K562 (cell line): ENCODE measurements around the gene SHROOM3. TPM values are rescaled to one million over a fixed set of nuclear protein-coding genes. Genes with fewer than 3 reads are reported as not detected.

Experiments used
- ATAC-seq: fragments of 200-7000 bp; cut with Tn5 transposase; 3 replicates; pipeline ENCODE4 v1.9.1; 2020; ENCODE audit warnings: moderate library complexity
- BruUV-seq: library from RNA; stranded (reverse); fragments of 400-500 nt; replicated peaks from 2 replicates; lab custom pipeline; 2021; lab: Mats Ljungman, UMichigan
- CTCF ChIA-PET: fragments of 300-600 bp; formaldehyde crosslinking; extraction: SDS; loops from one replicate; lab custom pipeline; 2021; ENCODE audit warnings: low intra/inter-chr PET ratio; lab: Yijun Ruan, JAX
- POLR2A ChIA-PET: fragments of 300-600, 350-650 bp; sonication (Branson Sonifier 250); formaldehyde crosslinking; extraction: SDS; loops from one replicate; lab custom pipeline; 2021; ENCODE audit warnings: antibody characterized with exemption, inconsistent platforms; lab: Yijun Ruan, JAX
- DNase-seq, 4 experiments: peaks; one replicate each; pipeline versions ENCODE4 v3.0.0 to v3.0.0-alpha.2; 2011 to 2018; ENCODE audit warnings: low spot score in 3 of 4, mixed read lengths in 3 of 4; ENCODE audit errors: extremely low read depth in 1 of 4
- FAIRE-seq: peaks from 2 replicates; lab custom pipeline; 2011; peaks lifted over from hg19 to GRCh38; lab: Jason Lieb, UNC
- H2AFZ ChIP-seq: 2 replicates; pipeline ENCODE4 v1.6.0; 2011; ENCODE audit warnings: low read depth, low read length, control low read depth, inconsistent platforms
- H3K27ac ChIP-seq: fragments of 200-600 bp; 3 replicates; pipeline ENCODE4 v1.8.0; 2011; ENCODE audit warnings: low read depth, mild to moderate bottlenecking, control low read depth, inconsistent platforms, low read length, moderate library complexity, mixed read lengths; ENCODE audit errors: extremely low read depth
- H3K27me3 ChIP-seq, 2 experiments: fragments of 300-600 bp in 1 of 2; 2 replicates in 1 of 2; 3 replicates in 1 of 2; pipeline versions ENCODE4 v1.6.0 to v1.8.0; 2011; ENCODE audit warnings: inconsistent platforms in 2 of 2, low read length in 2 of 2, mild to moderate bottlenecking in 1 of 2, mixed read lengths in 1 of 2, moderate library complexity in 1 of 2; ENCODE audit not compliant: control insufficient read depth in 2 of 2, insufficient read depth in 2 of 2
- H3K36me3 ChIP-seq: fragments of 300-600 bp; 3 replicates; pipeline ENCODE4 v1.8.0; 2011; ENCODE audit warnings: mild to moderate bottlenecking, low read length, inconsistent platforms; ENCODE audit not compliant: control insufficient read depth, insufficient read depth
- H3K4me1 ChIP-seq, 2 experiments: fragments of 200-600 bp in 1 of 2; replicated peaks in 1 of 2; 2 replicates in 1 of 2; 3 replicates in 1 of 2; pipeline versions ENCODE4 v1.5.1 to v1.8.0; 2011; ENCODE audit warnings: inconsistent platforms in 2 of 2, low read length in 2 of 2, mild to moderate bottlenecking in 1 of 2, mixed read lengths in 1 of 2, moderate library complexity in 1 of 2; ENCODE audit not compliant: control insufficient read depth in 2 of 2, insufficient read depth in 2 of 2
- H3K4me2 ChIP-seq: 2 replicates; pipeline ENCODE4 v1.6.1; 2011; ENCODE audit warnings: low read length, control low read depth, inconsistent platforms, mixed read lengths; ENCODE audit not compliant: insufficient read depth
- H3K4me3 ChIP-seq: fragments of 200-600 bp; sonication (generic), shearing (Covaris generic); 2 replicates; pipeline ENCODE4 v1.5.1; 2016; ENCODE audit warnings: control low read depth, inconsistent platforms
- H3K79me2 ChIP-seq: fragments of 200-600 bp; 3 replicates; pipeline ENCODE4 v1.8.0; 2011; ENCODE audit warnings: low read length, inconsistent platforms; ENCODE audit not compliant: control insufficient read depth, insufficient read depth
- H3K9ac ChIP-seq, 2 experiments: 2 replicates each; pipeline versions ENCODE4 v1.6.0 to v1.6.1; 2011; ENCODE audit warnings: low read depth in 2 of 2, low read length in 2 of 2, control low read depth in 1 of 2, inconsistent platforms in 1 of 2, mild to moderate bottlenecking in 1 of 2, mixed read lengths in 1 of 2; ENCODE audit not compliant: insufficient read depth in 1 of 2
- H3K9me1 ChIP-seq: one replicate; pipeline ENCODE4 v1.6.0; 2011; ENCODE audit warnings: inconsistent platforms, mild to moderate bottlenecking, low read length, moderate library complexity; ENCODE audit not compliant: control insufficient read depth, insufficient read depth
- H3K9me3 ChIP-seq: replicated peaks from 2 replicates; pipeline ENCODE4 v1.5.1; 2011; ENCODE audit warnings: low read depth, low read length, inconsistent platforms; ENCODE audit not compliant: control insufficient read depth, insufficient read depth
- H4K20me1 ChIP-seq: replicated peaks from 2 replicates; pipeline ENCODE4 v1.6.1; 2011; ENCODE audit warnings: low read length, inconsistent platforms, mixed read lengths; ENCODE audit not compliant: control insufficient read depth, insufficient read depth
- ETV5 ChIP-seq: sonication (generic); formaldehyde crosslinking; IDR thresholded peaks from 2 replicates; pipeline ENCODE4 v1.4.0; 2020; ENCODE audit warnings: low read depth, mild to moderate bottlenecking, missing genetic modification reagents
- KAT7 ChIP-seq: sonication (generic); formaldehyde crosslinking; IDR thresholded peaks from 2 replicates; pipeline ENCODE4 v1.8.0; 2022; ENCODE audit warnings: missing genetic modification reagents, mild to moderate bottlenecking, borderline replicate concordance
- MXI1 ChIP-seq: IDR thresholded peaks from 2 replicates; pipeline ENCODE4 v1.6.1; 2011; ENCODE audit warnings: low read depth, mild to moderate bottlenecking, improper control_type of control experiment, low read length
- SMAD3 ChIP-seq: fragments of 450-650 bp; formaldehyde crosslinking; conservative IDR thresholded peaks from 2 replicates; pipeline ENCODE4 v1.4.0; 2020; ENCODE audit warnings: mild to moderate bottlenecking
- ZNF174 ChIP-seq: fragments of 250-450 bp; sonication (Bioruptor Pico); IDR thresholded peaks from 2 replicates; pipeline ENCODE4 v1.4.0; 2020; ENCODE audit warnings: mild to moderate bottlenecking
- ZNF76 ChIP-seq: fragments of 250-450 bp; sonication (Bioruptor Pico); IDR thresholded peaks from 2 replicates; pipeline ENCODE4 v1.4.0; 2020; ENCODE audit warnings: mild to moderate bottlenecking, moderate library complexity, borderline replicate concordance
- WGBS: fragments of 100-300 bp; shearing (Covaris generic); methylation state at CpG from one replicate; pipeline ENCODE4 v1.1.6; 2016; ENCODE audit warnings: low coverage, mixed read lengths; ENCODE audit not compliant: insufficient coverage; ENCODE audit errors: missing lambda C conversion rate; 5-methylcytosine and 5-hydroxymethylcytosine counted together
- in situ Hi-C: fragments of 300-500 bp; cut with MboI; formaldehyde crosslinking; loops from 4 replicates; pipeline ENCODE4 v1.15.0; 2018; ENCODE audit warnings: inconsistent platforms, mixed read lengths
- intact Hi-C: fragments of 100-400 bp; cut with micrococcal nuclease; formaldehyde crosslinking; loops from 2 replicates; pipeline ENCODE4 v1.14.2; 2022
- polyA plus RNA-seq, 8 experiments: library from polyadenylated mRNA; depleted of rRNA in 4 of 8; stranded (reverse) in 5 of 8; unstranded in 3 of 8; fragments of >200 nt; fragmentation: Nextera tagmentation in 2 of 8; fragmentation: Illumina TruSeq in 1 of 8; extraction: Ambion mirVana in 2 of 8; extraction: Trizol in 1 of 8; gene quantifications; 2 replicates each; pipeline versions ENCODE4 v1.2.1 to v1.2.3, GENCODE V29; 2011 to 2014; ENCODE audit warnings: inconsistent platforms in 1 of 8, missing spikeins in 1 of 8
- total RNA-seq, 7 experiments: library from RNA; depleted of rRNA in 6 of 7; stranded (reverse); fragments of >200 nt in 6 of 7; fragmentation: Illumina TruSeq in 2 of 7; extraction: Trizol in 2 of 7; gene quantifications; 2 replicates each; pipeline versions ENCODE4 v1.2.1 to v1.2.3, GENCODE V29; 2011 to 2021; ENCODE audit warnings: low replicate concordance in 1 of 7
- TF ChIP-seq, protein P1 (sequence below): fragments of 250-450 bp; sonication (Bioruptor Pico); IDR thresholded peaks from 2 replicates; pipeline ENCODE4 v1.4.0; 2020; ENCODE audit warnings: borderline replicate concordance
- TF ChIP-seq, protein P2 (sequence below): fragments of 450-650 bp; IDR thresholded peaks from 2 replicates; pipeline ENCODE4 v1.6.1; 2016; ENCODE audit warnings: low read depth, mild to moderate bottlenecking, moderate library complexity
- TF ChIP-seq, protein P3 (sequence below): fragments of 450-650 bp; formaldehyde crosslinking; IDR thresholded peaks from 2 replicates; pipeline ENCODE4 v1.4.0; 2022; ENCODE audit warnings: missing genetic modification characterization
- TF ChIP-seq, protein P4 (sequence below): fragments of 250-450 bp; sonication (Bioruptor Pico); IDR thresholded peaks from 2 replicates; pipeline ENCODE4 v1.8.0; 2022; ENCODE audit warnings: moderate library complexity, mild to moderate bottlenecking, inconsistent platforms

Gene SHROOM3
- total and polyA plus RNA-seq, 9 of the 15 experiments (the other 6 are each of a cell fraction or from before 2014, with no cell fraction given), result 0.01 to 0.07 TPM; not detected in 7

DNA sequence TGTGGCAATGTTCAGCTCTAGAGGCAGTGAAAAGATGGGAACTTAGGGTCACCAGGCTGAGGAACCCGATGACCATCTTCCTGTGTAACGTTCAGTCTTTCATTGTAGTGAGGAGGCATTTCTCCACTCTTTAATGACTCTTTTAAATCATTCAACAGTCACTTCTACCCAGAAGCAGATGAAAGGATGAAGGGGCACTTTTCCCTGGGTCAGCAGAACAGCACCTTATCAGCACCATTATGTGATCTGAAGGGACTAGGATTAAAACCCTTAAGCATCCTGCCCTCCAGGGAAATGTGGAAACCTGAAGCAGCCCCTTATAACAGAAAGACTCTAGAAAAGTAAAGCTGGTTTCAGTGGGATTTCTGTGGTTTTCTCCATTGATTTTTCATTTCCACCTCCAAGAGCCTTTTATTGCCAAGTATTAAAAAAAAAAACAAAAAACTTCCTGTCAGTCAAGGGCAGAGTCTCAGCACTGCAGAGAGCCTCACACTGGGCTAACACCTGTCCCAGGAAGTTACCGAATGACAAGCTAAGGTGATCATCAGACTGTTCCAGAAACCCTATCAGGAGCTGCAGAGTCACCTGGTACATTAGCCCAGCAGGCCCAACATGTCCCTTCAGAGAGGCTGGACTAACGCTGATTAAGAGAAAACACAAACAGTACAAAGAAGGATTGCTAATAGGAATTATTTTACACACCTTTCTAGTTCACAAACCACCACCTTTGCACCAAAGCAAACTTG lies 185.9 kb downstream of the SHROOM3 start:
- no peaks in the 10 kb centered on the region for H3K4me1 ChIP-seq
- no peaks in the 10 kb centered on the region for H3K9me1 ChIP-seq
- 2% methylated on average over 4 of the region's 4 CpGs for WGBS
- H3K27ac ChIP-seq, result no peak overlapping the region
- H3K4me2 ChIP-seq, result no peak overlapping the region
- H3K79me2 ChIP-seq, result no peaks in the 10 kb centered on the region
- ChIA-PET POLR2A (no interaction called here), CTCF (no interaction called here)
- FAIRE-seq (no peak), ATAC-seq (no peak), DNase-seq (no peak)
- in situ Hi-C loops, result no loop called here
- H3K9ac ChIP-seq, result no peak overlapping the region
- H3K36me3 ChIP-seq, result no peaks in the 10 kb centered on the region
- H3K27me3 ChIP-seq, result peaks cover 6 to 9% of the 10 kb centered on the region in 2 experiments; a peak in 3 of 5 replicates
- no peak overlapping the region for H2AFZ ChIP-seq
- intact Hi-C loops, result no loop called here
- no peaks in the 10 kb centered on the region for H4K20me1 ChIP-seq
- TF ChIP-seq, protein P1, sequence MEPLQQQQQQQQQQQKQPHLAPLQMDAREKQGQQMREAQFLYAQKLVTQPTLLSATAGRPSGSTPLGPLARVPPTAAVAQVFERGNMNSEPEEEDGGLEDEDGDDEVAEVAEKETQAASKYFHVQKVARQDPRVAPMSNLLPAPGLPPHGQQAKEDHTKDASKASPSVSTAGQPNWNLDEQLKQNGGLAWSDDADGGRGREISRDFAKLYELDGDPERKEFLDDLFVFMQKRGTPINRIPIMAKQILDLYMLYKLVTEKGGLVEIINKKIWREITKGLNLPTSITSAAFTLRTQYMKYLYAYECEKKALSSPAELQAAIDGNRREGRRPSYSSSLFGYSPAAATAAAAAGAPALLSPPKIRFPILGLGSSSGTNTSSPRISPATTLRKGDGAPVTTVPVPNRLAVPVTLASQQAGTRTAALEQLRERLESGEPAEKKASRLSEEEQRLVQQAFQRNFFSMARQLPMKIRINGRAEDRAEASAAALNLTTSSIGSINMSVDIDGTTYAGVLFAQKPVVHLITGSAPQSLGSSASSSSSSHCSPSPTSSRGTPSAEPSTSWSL (CRISPR knock-in tag), result no peak
- no peak for TF ChIP-seq ZNF174 (CRISPR knock-in tag)
- no peak overlapping the region for H3K4me3 ChIP-seq
- no peaks in the 10 kb centered on the region for H3K9me3 ChIP-seq
- no TSS peak for BruUV-seq

DNA sequence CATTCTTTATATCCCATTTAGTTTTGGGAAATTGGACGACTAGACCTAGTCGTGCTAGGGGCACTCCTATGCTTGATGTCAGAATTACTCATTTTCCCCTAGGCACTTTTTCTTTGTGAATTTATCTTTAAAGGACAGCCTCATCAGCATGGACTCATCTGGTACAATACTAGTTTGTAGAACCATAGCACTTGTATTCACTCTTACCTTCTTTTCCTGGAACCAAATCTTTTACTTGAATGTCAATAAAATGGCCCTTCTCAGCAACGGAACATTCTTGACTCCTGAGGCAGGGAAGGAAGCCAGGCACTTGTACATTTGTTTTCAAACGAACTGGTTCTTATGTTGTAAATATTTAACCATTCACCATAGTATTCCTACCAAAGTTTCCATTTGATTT lies 187.1 kb downstream of the SHROOM3 start:
- no peaks in the 10 kb centered on the region for H3K9me1 ChIP-seq
- H4K20me1 ChIP-seq, result no peaks in the 10 kb centered on the region
- no peak overlapping the region for H3K4me2 ChIP-seq
- no TSS peak for BruUV-seq
- ChIA-PET CTCF (no interaction called here), POLR2A (no interaction called here)
- H3K9me3 ChIP-seq, result no peaks in the 10 kb centered on the region
- H3K27ac ChIP-seq, result no peak overlapping the region
- ATAC-seq, result no peak
- H3K4me1 ChIP-seq, result no peaks in the 10 kb centered on the region
- peaks cover 6 to 9% of the 10 kb centered on the region in 2 experiments; a peak in 3 of 5 replicates for H3K27me3 ChIP-seq
- FAIRE-seq, result no peak
- H3K36me3 ChIP-seq, result no peaks in the 10 kb centered on the region
- in situ Hi-C loops (no loop called here), intact Hi-C loops (no loop called here)
- H3K9ac ChIP-seq, result no peak overlapping the region
- H3K4me3 ChIP-seq, result no peak overlapping the region
- no peak overlapping the region for H2AFZ ChIP-seq
- DNase-seq, result no peak
- no peaks in the 10 kb centered on the region for H3K79me2 ChIP-seq
- WGBS, result 0% methylated on average over 4 of the region's 4 CpGs
- no peak for TF ChIP-seq ZNF76 (CRISPR knock-in tag)
- TF ChIP-seq, protein P2, sequence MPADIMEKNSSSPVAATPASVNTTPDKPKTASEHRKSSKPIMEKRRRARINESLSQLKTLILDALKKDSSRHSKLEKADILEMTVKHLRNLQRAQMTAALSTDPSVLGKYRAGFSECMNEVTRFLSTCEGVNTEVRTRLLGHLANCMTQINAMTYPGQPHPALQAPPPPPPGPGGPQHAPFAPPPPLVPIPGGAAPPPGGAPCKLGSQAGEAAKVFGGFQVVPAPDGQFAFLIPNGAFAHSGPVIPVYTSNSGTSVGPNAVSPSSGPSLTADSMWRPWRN, result no peak
- TF ChIP-seq, protein P3, sequence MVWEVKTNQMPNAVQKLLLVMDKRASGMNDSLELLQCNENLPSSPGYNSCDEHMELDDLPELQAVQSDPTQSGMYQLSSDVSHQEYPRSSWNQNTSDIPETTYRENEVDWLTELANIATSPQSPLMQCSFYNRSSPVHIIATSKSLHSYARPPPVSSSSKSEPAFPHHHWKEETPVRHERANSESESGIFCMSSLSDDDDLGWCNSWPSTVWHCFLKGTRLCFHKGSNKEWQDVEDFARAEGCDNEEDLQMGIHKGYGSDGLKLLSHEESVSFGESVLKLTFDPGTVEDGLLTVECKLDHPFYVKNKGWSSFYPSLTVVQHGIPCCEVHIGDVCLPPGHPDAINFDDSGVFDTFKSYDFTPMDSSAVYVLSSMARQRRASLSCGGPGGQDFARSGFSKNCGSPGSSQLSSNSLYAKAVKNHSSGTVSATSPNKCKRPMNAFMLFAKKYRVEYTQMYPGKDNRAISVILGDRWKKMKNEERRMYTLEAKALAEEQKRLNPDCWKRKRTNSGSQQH (CRISPR knock-in tag), result no peak
- no peak for TF ChIP-seq KAT7 (CRISPR knock-in tag)
- no peak for TF ChIP-seq SMAD3
- no peak for TF ChIP-seq MXI1
- no peak for TF ChIP-seq ETV5 (CRISPR knock-in tag)
- TF ChIP-seq, protein P4, sequence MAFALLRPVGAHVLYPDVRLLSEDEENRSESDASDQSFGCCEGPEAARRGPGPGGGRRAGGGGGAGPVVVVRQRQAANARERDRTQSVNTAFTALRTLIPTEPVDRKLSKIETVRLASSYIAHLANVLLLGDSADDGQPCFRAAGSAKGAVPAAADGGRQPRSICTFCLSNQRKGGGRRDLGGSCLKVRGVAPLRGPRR (CRISPR knock-in tag), result no peak
